IPS-NIHi11 (cell line): ENCODE data around the gene ST6GALNAC2.
"Not testable (repeated sequence)": the region's sequence is repeated elsewhere in the genome, so short reads cannot be mapped to it uniquely, and the experiment has no call there.

Source experiments
- DNase-seq: peaks from one replicate; pipeline ENCODE4 v3.0.0; 2012; ENCODE audit warnings: mixed read lengths, low spot score

The ST6GALNAC2 gene

GRCh38 chr17:76570877-76571471 is 14.7 kb downstream of the ST6GALNAC2 start:
- DNase-seq: no peak

DNA sequence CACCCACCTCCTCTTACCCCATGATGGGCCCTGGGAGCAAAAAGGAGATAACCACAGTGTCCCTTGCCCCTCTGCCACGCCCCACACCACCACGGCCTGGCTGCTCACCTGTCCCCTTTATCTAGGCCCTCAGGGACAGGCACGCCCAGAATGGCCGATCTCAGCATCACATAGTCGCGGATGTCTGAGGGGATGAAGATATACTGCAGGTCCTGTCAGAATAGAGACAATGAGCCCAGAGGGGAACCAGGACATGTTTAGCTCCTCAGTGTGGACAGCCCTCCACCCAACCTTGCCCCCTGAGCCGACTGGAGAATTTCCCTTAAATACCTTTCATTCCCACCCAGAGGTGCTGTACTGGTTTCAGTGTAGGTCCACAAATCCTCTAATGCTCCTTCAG is 15.2 kb downstream of the ST6GALNAC2 start:
- no peak for DNase-seq

DNA sequence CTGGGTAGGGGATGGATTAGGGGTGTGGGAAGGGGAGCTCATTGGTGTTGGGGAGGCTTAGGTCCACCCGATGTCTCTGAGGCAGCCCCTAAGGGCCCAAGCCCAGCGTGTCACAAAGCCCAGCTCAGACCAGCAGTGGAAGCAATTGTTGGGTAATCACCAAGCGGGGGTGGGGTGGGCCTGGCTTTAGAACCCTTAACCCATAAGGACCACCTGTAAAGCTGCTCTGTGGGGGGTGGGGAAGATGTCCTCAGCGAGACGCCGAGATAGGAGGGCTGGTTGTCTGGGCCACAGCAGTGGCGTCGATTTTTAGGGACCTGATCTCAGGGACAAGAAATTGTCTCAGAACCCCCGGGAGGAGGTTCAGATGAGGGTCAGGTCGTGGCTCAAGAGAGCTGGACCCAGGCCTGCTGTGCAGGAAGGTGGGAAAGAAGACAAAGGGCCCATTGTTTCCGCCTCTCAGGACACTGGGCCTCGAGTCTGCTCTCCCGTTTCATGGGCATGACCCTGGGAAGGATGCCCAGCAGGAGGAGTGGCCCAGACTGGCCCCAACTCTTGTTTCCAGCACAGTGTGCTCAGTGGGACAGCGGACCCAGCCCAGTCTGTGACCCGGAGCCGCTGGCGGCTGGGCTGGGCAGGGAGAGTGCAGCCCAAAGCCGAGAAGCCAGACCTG is 15.9 kb downstream of the ST6GALNAC2 start:
- DNase-seq: peak; percentile 68

DNA sequence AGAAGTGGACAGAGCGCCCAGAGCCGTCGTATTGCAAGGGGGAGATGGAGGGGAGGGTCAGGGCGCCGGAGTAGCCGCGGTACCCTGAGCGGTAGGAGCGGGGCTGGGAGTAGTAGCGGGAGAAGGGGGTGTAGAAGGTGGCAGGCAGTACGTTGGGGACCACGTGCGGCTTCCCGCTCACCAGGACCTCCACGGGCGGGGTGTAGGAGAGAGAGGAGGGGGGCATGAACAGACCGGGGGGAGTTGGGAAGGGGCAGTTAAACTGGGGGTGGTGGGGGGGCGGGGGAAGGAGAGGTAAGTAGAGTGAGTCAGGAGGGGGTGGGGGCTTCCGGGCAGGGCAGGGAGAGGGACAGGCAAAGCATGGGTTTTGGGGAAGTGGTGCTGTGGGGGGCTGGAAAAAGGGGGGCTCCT is 16.8 kb downstream of the ST6GALNAC2 start:
- peak; percentile 55 for DNase-seq

DNA sequence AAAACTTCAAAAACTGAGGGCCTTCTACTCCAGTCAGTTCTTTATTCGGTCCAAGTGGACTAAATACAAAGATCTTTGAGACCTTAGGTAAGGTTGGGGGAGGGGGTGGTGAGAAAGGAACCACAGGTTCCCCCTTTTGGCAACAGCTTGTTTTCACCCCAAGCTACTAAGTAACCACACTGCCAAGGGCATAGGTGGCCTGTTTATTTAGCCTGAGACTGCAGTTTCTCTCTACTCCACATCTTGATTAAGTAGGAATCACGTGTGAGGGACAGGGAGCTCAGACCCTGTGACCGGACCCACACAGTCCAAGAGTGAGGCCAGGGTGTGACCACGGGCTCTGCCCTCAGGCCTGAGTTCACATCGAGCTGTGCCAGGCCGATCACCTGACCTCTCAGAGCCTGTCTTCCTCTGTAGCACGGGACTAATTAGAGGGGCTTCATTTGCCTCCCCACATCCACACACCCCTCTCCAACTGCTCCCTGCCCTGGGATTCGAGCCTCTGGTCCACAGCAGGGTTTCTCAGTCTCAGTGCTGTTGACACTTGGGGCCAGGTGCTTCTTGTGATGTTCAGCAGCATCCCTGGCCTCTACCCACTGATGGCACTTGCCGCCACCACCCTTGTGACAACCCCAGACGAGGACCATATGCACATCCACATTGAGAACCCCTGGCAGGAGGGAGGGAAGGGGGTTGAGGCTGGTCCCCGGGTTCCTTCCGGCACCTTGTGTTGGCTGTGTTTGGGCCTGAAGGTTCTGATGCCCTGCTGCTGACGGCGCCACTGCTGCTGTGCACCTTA is 17.8 kb downstream of the ST6GALNAC2 start:
- DNase-seq: no peak

DNA sequence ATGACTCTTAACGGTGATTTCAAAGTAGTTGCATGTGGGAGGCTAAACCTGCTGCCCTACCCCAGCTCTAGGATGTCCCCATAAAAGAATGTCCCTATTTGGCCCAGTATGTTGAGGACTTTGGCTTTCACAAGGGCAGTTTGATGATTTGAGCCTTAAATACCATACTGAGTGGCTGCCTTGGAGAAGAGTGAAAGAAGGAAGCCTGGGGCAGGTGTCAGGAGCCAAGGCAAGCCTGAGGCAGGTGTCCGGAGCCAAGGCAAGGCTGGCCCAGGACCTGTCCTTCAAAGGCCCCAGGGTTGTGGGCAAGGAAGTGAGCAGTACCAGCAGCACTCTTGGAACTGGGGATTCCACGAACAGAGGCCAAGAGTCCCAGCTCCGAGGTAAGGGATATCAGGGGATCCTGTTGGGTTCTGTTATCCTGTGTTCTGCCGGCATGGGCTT is 18.6 kb downstream of the ST6GALNAC2 start:
- DNase-seq: no peak

DNA sequence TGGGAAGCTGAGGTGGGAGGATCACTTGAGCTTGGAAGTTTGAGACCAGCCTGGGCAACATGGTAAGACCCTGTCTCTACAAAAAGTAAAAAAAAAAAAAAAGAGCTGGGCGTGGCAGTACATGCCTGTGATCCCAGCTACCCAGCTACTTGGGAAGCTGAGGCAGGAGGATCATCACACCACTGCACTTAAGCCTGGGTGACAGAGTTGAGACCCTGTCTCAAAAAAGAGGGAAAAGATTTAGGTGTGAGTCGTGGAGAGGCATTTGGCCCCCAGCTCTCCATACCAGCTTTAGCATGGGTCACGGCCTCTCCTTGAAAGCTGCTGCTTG is 19.1 kb downstream of the ST6GALNAC2 start:
- DNase-seq: no peak

GRCh38 chr17:76565728-76566612 is 19.7 kb downstream of the ST6GALNAC2 start:
- DNase-seq: no peak

DNA sequence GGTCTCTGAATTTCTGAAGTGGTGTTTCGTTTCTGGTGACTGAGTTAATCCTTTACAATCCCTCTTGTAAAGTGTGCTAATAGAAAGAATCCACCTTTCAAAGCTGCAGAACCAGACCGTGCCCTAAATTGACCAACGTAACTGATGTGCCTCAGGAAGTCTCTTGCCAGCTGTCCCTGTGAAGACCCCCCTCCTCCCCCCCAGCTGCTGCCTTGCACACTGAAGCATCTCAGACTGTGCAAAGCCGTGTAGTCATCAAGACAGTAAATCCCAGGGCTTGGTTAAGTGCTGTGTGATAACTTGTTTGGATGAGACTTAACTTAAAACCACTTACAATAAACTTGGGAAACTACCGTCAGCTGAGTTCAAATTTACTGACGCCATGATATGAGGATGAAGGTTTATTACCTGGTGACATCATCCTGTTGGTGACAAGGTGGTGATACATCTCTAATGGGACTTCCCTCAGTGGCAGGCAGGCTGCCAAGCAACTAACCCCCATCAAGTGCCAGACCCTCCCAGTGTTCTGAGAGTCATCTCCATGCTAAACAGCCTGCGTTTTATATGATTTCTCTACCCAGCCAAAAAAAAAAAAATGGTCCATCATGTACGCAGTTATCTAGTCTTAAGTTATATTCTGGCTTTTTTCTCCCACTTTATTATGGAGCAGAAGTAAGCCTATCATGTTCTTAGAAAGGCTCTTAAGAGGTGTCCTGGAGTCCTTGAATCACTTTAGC is 20.5 kb downstream of the ST6GALNAC2 start:
- DNase-seq: not testable (repeated sequence)

- DNase-seq: not testable (repeated sequence)
Observed at GRCh38 chr17:76563359-76563758, 22.3 kb downstream of the ST6GALNAC2 start.

GRCh38 chr17:76562734-76563148 is 22.9 kb downstream of the ST6GALNAC2 start:
- DNase-seq: no peak

GRCh38 chr17:76561799-76562268 is 23.8 kb downstream of the ST6GALNAC2 start:
- DNase-seq: no peak

- no peak for DNase-seq
Observed at GRCh38 chr17:76561332-76561731, 24.3 kb downstream of the ST6GALNAC2 start.

- DNase-seq: no peak
Observed at GRCh38 chr17:76560877-76561221, 24.8 kb downstream of the ST6GALNAC2 start.

DNA sequence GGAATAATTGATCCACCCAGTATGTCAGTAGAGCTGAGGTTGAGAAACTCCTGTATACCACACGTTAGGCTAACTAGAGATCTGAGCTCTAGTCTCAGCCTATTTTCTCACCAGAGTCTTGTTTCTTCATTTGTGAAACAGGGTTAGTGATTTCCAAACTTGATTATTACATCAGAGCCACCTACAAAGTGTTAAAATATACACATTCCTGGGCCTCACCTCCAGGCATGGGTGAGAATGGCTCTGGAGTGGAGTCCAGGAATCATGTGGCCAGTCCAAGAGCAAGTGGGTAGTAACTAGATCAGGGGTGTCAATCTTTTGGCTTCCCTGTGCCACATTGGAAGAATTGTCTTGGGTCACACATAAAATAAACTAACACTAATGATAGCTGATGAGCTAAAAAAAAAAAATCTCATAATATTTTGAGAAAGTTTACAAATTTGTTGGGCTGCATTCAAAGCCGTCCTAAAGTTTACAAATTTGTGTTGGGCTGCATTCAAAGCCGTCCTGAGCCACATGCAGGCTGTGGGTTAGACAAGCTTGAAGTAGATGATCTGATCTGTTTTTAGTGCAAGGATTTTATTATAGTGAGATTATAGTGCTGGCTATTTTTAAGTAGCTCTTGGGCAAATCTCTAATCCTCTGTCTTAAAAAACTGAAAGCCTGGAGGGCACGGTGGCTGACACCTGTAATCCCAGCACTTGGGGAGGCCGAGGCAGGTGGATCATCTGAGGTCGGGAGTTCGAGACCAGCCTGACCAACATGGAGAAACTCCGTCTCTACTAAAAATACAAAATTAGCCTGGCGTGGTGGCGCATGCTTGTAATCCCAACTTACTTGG is 25.4 kb downstream of the ST6GALNAC2 start:
- DNase-seq: no peak

DNA sequence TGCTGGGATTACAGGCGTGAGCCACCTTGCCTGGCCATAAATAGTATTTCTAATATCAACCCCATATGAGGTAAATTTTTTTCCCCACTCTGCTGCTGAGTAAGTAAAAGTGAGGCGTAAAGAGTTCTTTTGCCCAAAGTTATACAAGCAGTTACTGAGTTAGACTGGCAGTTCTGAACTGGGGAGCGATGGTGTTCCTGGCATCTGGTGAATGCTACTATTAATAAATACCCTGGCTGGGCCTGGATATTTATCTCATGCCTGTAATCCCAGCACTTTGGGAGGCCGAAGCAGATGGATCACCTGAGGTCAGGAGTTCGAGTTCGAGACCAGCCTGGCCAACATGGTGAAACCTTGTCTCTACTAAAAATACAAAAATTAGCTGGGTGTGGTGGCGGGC is 26.2 kb downstream of the ST6GALNAC2 start:
- DNase-seq: not testable (repeated sequence)

GRCh38 chr17:76558198-76559095 is 27.2 kb downstream of the ST6GALNAC2 start:
- no peak for DNase-seq

GRCh38 chr17:76557368-76558197 is 28.1 kb downstream of the ST6GALNAC2 start:
- peak; percentile 87 for DNase-seq
